ENCODE results near the gene EME2. TPM values are rescaled to one million over a fixed set of nuclear protein-coding genes. Genes with fewer than 3 reads are reported as not detected.

Gene EME2
- polyA plus RNA-seq, 6 donors from 2014 or later: 0.43 to 2.8 (median 0.93) TPM

GRCh38 chr16:1821861-1822611, 49.4 kb downstream of the EME2 start:
- no peak overlapping the region for H3K27ac Mint-ChIP-seq
- peak overlapping the region in 1 of 8 donors; percentile 7 for H3K4me3 Mint-ChIP-seq
- DNase-seq (no peak), ATAC-seq (ENCODE audit: low read depth in 2 of 2) (no peak)
- H3K9me3 Mint-ChIP-seq: no peaks in the 10 kb centered on the region
- H3K36me3 Mint-ChIP-seq: no peaks in the 10 kb centered on the region
- no peaks in the 10 kb centered on the region for H3K27me3 Mint-ChIP-seq
- H3K4me1 Mint-ChIP-seq: peaks cover 5 to 23% (median 21%) of the 10 kb centered on the region in 3 donors

GRCh38 chr16:1822801-1823200, 50.2 kb downstream of the EME2 start:
- H3K4me3 Mint-ChIP-seq: peak overlapping the region in 2 of 8 donors; percentile 7 to 16
- no peaks in the 10 kb centered on the region for H3K36me3 Mint-ChIP-seq
- H3K9me3 Mint-ChIP-seq: no peaks in the 10 kb centered on the region
- no peak overlapping the region for H3K27ac Mint-ChIP-seq
- DNase-seq: no peak
- peaks cover 10 to 28% (median 23%) of the 10 kb centered on the region in 3 donors for H3K4me1 Mint-ChIP-seq
- no peaks in the 10 kb centered on the region for H3K27me3 Mint-ChIP-seq
- ATAC-seq (ENCODE audit: low read depth in 2 of 2): no peak

- Mint-ChIP-seq H3K4me1 (peaks cover 11 to 35% (median 25%) of the 10 kb centered on the region in 3 donors), H3K27ac (peak overlapping the region in 1 of 6 donors; percentile 30), H3K36me3 (no peaks in the 10 kb centered on the region), H3K27me3 (no peaks in the 10 kb centered on the region), H3K9me3 (no peaks in the 10 kb centered on the region), H3K4me3 (peak overlapping the region in 5 of 8 donors; percentile 8 to 82 (median 43))
- no peak for DNase-seq
- ATAC-seq (ENCODE audit: low read depth in 2 of 2): no peak
Observed at GRCh38 chr16:1823821-1824220, 51.2 kb downstream of the EME2 start.

- ATAC-seq (ENCODE audit: low read depth in 2 of 2): no peak
- H3K4me1 Mint-ChIP-seq: peaks cover 15 to 42% (median 33%) of the 10 kb centered on the region in 3 donors
- H3K27me3 Mint-ChIP-seq: no peaks in the 10 kb centered on the region
- DNase-seq: no peak
- H3K9me3 Mint-ChIP-seq: no peaks in the 10 kb centered on the region
- H3K4me3 Mint-ChIP-seq: peak overlapping the region; percentile 66 to 88 (median 81)
- no peaks in the 10 kb centered on the region for H3K36me3 Mint-ChIP-seq
- peak overlapping the region in 4 of 6 donors; percentile 26 to 89 (median 83) for H3K27ac Mint-ChIP-seq
Observed at GRCh38 chr16:1825381-1825863, 52.8 kb downstream of the EME2 start.

Other genes with a start within 250 kb of the EME2 start
- 10 to 100 TPM in 2 of 6 donors, 1 to 10 TPM in 4; 5.2 to 23.9 (median 6.6) TPM for gene TMEM204, start 239.1 kb upstream of the EME2 start, polyA plus RNA-seq (ENCODE audit: low read depth in 6 of 6)
- gene IFT140, start 160.7 kb upstream of the EME2 start, polyA plus RNA-seq (ENCODE audit: low read depth in 6 of 6): 1 to 10 TPM in 5 of 6 donors, not detected in 1; 1.3 to 2.3 (median 2.2) TPM
- gene CRAMP1, start 160.4 kb upstream of the EME2 start, polyA plus RNA-seq (ENCODE audit: low read depth in 6 of 6): 1 to 10 TPM; 1.8 to 6.0 (median 2.2) TPM
- 10 to 100 TPM in 5 of 6 donors, 1 to 10 TPM in 1; 6.8 to 14.4 (median 11.5) TPM for gene JPT2, start 94.5 kb upstream of the EME2 start, polyA plus RNA-seq (ENCODE audit: low read depth in 6 of 6)
- 10 to 100 TPM in 1 of 6 donors, 1 to 10 TPM in 5; 1.2 to 10.1 (median 2.2) TPM for gene MAPK8IP3, start 66.6 kb upstream of the EME2 start, polyA plus RNA-seq (ENCODE audit: low read depth in 6 of 6)
- gene NME3, start 1.3 kb upstream of the EME2 start, polyA plus RNA-seq (ENCODE audit: low read depth in 6 of 6): 10 to 100 TPM; 32.0 to 61.1 (median 49.1) TPM
- gene MRPS34, start 324 bp downstream of the EME2 start, polyA plus RNA-seq (ENCODE audit: low read depth in 6 of 6): 100 to 1,000 TPM in 4 of 6 donors, 10 to 100 TPM in 2; 76.4 to 120 (median 108) TPM
- gene SPSB3, start 9.8 kb downstream of the EME2 start, polyA plus RNA-seq (ENCODE audit: low read depth in 6 of 6): 10 to 100 TPM; 30.2 to 54.1 (median 36.2) TPM
- gene NUBP2, start 10.2 kb downstream of the EME2 start, polyA plus RNA-seq (ENCODE audit: low read depth in 6 of 6): 100 to 1,000 TPM in 1 of 6 donors, 10 to 100 TPM in 5; 69.1 to 110 (median 81.0) TPM
- under 1 TPM in 1 of 6 donors, not detected in 5; 0.13 TPM for gene IGFALS, start 20.9 kb downstream of the EME2 start, polyA plus RNA-seq (ENCODE audit: low read depth in 6 of 6)
- 10 to 100 TPM; 21.1 to 68.5 (median 39.1) TPM for gene HAGH, start 54.0 kb downstream of the EME2 start, polyA plus RNA-seq (ENCODE audit: low read depth in 6 of 6)
- 10 to 100 TPM; 20.2 to 28.1 (median 24.5) TPM for gene FAHD1, start 54.4 kb downstream of the EME2 start, polyA plus RNA-seq (ENCODE audit: low read depth in 6 of 6)
- not detected for gene MEIOB, start 99.4 kb downstream of the EME2 start, polyA plus RNA-seq (ENCODE audit: low read depth in 6 of 6)
- gene HS3ST6, start 145.6 kb downstream of the EME2 start, polyA plus RNA-seq (ENCODE audit: low read depth in 6 of 6): not detected
- 10 to 100 TPM; 15.6 to 34.5 (median 18.8) TPM for gene MSRB1, start 170.4 kb downstream of the EME2 start, polyA plus RNA-seq (ENCODE audit: low read depth in 6 of 6)
- not detected for gene RPL3L, start 181.9 kb downstream of the EME2 start, polyA plus RNA-seq (ENCODE audit: low read depth in 6 of 6)
- 100 to 1,000 TPM; 163 to 200 (median 194) TPM for gene NDUFB10, start 186.7 kb downstream of the EME2 start, polyA plus RNA-seq (ENCODE audit: low read depth in 6 of 6)
- 1,000 to 10,000 TPM; 5,355 to 7,267 (median 6,090) TPM for gene RPS2, start 192.0 kb downstream of the EME2 start, polyA plus RNA-seq (ENCODE audit: low read depth in 6 of 6)
- gene RNF151, start 194.0 kb downstream of the EME2 start, polyA plus RNA-seq (ENCODE audit: low read depth in 6 of 6): not detected
- gene TBL3, start 199.2 kb downstream of the EME2 start, polyA plus RNA-seq (ENCODE audit: low read depth in 6 of 6): 10 to 100 TPM; 10.9 to 54.8 (median 35.4) TPM
- not detected for gene NOXO1, start 208.7 kb downstream of the EME2 start, polyA plus RNA-seq (ENCODE audit: low read depth in 6 of 6)
- gene GFER, start 211.4 kb downstream of the EME2 start, polyA plus RNA-seq (ENCODE audit: low read depth in 6 of 6): 10 to 100 TPM; 31.9 to 58.2 (median 37.6) TPM
- gene SYNGR3, start 217.2 kb downstream of the EME2 start, polyA plus RNA-seq (ENCODE audit: low read depth in 6 of 6): 1 to 10 TPM in 5 of 6 donors, not detected in 1; 1.5 to 4.1 (median 2.8) TPM
- 1 to 10 TPM; 2.7 to 8.4 (median 3.9) TPM for gene ZNF598, start 237.0 kb downstream of the EME2 start, polyA plus RNA-seq (ENCODE audit: low read depth in 6 of 6)
- gene NPW, start 247.0 kb downstream of the EME2 start, polyA plus RNA-seq (ENCODE audit: low read depth in 6 of 6): not detected

Data from naive B cell (primary cell).